HG03039 (cell line): ENCODE measurements around the gene USP17L18.
"Not testable (repeated sequence)": the region's sequence is repeated elsewhere in the genome, so short reads cannot be mapped to it uniquely, and the experiment has no call there.

Source experiments
- ATAC-seq: cut with Tn5 transposase; IDR thresholded peaks from one replicate; pipeline ENCODE4 v1.9.1; 2021; ENCODE audit warnings: mild to moderate bottlenecking, moderate library complexity; ENCODE audit not compliant: unreplicated experiment

USP17L18 gene, protein sequence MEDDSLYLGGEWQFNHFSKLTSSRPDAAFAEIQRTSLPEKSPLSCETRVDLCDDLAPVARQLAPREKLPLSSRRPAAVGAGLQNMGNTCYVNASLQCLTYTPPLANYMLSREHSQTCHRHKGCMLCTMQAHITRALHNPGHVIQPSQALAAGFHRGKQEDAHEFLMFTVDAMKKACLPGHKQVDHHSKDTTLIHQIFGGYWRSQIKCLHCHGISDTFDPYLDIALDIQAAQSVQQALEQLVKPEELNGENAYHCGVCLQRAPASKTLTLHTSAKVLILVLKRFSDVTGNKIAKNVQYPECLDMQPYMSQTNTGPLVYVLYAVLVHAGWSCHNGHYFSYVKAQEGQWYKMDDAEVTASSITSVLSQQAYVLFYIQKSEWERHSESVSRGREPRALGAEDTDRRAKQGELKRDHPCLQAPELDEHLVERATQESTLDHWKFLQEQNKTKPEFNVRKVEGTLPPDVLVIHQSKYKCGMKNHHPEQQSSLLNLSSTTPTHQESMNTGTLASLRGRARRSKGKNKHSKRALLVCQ

DNA sequence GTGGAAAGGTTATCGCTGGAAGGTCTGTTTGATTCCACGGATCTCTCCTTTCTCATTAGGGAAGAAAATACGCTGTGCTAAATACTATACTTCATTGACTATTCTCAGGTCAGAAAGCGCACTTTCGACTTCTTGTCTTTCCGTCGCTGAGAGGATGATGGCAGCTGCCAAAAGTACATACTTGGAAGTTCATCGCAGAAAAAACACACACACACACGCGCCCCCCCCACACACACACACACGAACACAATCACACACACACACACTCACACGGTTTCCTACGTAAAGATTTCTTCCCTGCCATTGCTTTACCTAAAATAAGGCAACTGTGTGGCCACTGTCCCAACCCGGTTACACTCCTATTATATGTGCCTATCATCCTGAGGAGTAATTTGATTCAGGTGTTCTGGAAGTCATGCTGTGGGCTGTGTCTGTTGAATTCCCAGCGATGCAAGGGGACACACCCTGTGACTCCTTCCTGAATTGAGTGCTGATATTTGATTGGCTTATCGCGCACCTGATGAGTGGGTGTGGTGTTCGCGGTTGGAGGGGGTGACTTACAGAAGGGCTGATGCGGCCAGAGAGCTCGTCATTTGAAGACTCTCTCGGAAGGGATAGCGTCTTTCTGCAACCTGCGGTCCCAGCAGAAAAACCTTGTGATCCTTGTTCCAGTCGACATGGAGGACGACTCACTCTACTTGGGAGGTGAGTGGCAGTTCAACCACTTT lies at the start of gene USP17L18:
Gene USP17L18, plus strand, starts transcription at position 678 of the 728 bp plus-strand sequence. Its CDS starts 0 bp downstream, at position 678.
- not testable (repeated sequence) for ATAC-seq

DNA sequence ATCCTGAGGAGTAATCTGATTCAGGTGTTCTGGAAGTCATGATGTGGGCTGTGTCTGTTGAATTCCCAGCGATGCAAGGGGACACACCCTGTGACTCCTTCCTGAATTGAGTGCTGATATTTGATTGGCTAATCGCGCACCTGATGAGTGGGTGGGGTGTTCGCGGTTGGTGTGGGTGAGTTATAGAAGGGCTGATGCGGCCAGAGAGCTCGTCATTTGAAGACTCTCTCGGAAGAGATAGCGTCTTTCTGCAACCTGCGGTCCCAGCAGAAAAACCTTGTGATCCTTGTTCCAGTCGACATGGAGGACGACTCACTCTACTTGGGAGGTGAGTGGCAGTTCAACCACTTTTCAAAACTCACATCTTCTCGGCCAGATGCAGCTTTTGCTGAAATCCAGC lies 38.1 kb upstream of the USP17L18 start, which contains the start of gene USP17L10:
Gene USP17L10, plus strand, starts transcription at position 301 of the 400 bp plus-strand sequence. Its CDS starts 0 bp downstream, at position 301.
- ATAC-seq: not testable (repeated sequence)

DNA sequence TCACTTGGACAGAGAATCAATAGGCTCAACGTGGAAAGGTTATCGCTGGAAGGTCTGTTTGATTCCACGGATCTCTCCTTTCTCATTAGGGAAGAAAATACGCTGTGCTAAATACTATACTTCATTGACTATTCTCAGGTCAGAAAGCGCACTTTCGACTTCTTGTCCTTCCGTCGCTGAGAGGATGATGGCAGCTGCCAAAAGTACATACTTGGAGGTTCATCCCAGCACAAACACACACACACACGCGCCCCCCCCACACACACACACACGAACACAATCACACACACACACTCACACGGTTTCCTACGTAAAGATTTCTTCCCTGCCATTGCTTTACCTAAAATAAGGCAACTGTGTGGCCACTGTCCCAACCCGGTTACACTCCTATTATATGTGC lies 33.7 kb upstream of the USP17L18 start:
- ATAC-seq: not testable (repeated sequence)

DNA sequence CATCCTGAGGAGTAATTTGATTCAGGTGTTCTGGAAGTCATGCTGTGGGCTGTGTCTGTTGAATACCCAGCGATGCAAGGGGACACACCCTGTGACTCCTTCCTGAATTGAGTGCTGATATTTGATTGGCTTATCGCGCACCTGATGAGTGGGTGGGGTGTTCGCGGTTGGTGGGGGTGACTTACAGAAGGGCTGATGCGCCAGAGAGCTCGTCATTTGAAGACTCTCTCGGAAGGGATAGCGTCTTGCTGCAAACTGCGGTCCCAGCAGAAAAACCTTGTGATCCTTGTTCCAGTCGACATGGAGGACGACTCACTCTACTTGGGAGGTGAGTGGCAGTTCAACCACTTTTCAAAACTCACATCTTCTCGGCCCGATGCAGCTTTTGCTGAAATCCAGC lies 33.3 kb upstream of the USP17L18 start, which contains the start of gene USP17L11:
Gene USP17L11, plus strand, starts transcription at position 301 of the 400 bp plus-strand sequence. Its CDS starts 0 bp downstream, at position 301.
- ATAC-seq: not testable (repeated sequence)

DNA sequence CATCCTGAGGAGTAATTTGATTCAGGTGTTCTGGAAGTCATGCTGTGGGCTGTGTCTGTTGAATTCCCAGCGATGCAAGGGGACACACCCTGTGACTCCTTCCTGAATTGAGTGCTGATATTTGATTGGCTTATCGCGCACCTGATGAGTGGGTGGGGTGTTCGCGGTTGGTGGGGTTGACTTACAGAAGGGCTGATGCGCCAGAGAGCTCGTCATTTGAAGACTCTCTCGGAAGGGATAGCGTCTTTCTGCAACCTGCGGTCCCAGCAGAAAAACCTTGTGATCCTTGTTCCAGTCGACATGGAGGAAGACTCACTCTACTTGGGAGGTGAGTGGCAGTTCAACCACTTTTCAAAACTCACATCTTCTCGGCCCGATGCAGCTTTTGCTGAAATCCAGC lies 28.6 kb upstream of the USP17L18 start, which contains the start of gene USP17L12:
Gene USP17L12, plus strand, starts transcription at position 301 of the 400 bp plus-strand sequence. Its CDS starts 0 bp downstream, at position 301.
- ATAC-seq: not testable (repeated sequence)

DNA sequence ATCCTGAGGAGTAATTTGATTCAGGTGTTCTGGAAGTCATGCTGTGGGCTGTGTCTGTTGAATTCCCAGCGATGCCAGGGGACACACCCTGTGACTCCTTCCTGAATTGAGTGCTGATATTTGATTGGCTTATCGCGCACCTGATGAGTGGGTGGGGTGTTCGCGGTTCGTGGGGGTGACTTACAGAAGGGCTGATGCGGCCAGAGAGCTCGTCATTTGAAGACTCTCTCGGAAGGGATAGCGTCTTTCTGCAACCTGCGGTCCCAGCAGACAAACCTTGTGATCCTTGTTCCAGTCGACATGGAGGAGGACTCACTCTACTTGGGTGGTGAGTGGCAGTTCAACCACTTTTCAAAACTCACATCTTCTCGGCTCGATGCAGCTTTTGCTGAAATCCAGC lies 23.8 kb upstream of the USP17L18 start, which contains the start of gene USP17L13:
Gene USP17L13, plus strand, starts transcription at position 301 of the 400 bp plus-strand sequence. Its CDS starts 0 bp downstream, at position 301.
- ATAC-seq: not testable (repeated sequence)

DNA sequence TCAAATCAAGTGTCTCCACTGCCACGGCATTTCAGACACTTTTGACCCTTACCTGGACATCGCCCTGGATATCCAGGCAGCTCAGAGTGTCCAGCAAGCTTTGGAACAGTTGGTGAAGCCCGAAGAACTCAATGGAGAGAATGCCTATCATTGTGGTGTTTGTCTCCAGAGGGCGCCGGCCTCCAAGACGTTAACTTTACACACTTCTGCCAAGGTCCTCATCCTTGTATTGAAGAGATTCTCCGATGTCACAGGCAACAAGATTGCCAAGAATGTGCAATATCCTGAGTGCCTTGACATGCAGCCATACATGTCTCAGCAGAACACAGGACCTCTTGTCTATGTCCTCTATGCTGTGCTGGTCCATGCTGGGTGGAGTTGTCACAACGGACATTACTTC lies 18.2 kb upstream of the USP17L18 start:
- ATAC-seq: not testable (repeated sequence)

DNA sequence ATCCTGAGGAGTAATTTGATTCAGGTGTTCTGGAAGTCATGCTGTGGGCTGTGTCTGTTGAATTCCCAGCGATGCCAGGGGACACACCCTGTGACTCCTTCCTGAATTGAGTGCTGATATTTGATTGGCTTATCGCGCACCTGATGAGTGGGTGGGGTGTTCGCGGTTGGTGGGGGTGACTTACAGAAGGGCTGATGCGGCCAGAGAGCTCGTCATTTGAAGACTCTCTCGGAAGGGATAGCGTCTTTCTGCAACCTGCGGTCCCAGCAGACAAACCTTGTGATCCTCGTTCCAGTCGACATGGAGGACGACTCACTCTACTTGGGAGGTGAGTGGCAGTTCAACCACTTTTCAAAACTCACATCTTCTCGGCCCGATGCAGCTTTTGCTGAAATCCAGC lies 14.3 kb upstream of the USP17L18 start, which contains the start of gene USP17L15:
Gene USP17L15, plus strand, starts transcription at position 301 of the 400 bp plus-strand sequence. Its CDS starts 0 bp downstream, at position 301.
- ATAC-seq: not testable (repeated sequence)

DNA sequence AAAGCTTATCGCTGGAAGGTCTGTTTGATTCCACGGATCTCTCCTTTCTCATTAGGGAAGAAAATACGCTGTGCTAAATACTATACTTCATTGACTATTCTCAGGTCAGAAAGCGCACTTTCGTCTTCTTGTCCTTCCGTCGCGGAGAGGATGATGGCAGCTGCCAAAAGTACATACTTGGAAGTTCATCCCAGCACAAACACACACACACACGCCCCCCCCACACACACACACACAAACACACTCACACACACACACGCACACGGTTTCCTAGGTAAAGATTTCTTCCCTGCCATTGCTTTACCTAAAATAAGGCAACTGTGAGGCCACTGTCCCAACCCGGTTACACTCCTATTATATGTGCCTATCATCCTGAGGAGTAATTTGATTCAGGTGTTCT lies 10.0 kb upstream of the USP17L18 start:
- ATAC-seq: not testable (repeated sequence)

DNA sequence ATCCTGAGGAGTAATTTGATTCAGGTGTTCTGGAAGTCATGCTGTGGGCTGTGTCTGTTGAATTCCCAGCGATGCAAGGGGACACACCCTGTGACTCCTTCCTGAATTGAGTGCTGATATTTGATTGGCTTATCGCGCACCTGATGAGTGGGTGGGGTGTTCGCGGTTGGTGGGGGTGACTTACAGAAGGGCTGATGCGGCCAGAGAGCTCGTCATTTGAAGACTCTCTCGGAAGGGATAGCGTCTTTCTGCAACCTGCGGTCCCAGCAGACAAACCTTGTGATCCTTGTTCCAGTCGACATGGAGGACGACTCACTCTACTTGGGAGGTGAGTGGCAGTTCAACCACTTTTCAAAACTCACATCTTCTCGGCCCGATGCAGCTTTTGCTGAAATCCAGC lies 4.9 kb upstream of the USP17L18 start, which contains the start of gene USP17L17:
Gene USP17L17, plus strand, starts transcription at position 301 of the 400 bp plus-strand sequence. Its CDS starts 0 bp downstream, at position 301.
- not testable (repeated sequence) for ATAC-seq

DNA sequence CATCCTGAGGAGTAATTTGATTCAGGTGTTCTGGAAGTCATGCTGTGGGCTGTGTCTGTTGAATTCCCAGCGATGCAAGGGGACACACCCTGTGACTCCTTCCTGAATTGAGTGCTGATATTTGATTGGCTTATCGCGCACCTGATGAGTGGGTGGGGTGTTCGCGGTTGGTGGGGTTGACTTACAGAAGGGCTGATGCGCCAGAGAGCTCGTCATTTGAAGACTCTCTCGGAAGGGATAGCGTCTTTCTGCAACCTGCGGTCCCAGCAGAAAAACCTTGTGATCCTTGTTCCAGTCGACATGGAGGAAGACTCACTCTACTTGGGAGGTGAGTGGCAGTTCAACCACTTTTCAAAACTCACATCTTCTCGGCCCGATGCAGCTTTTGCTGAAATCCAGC lies 4.6 kb downstream of the USP17L18 start, which contains the start of gene USP17L19:
Gene USP17L19, plus strand, starts transcription at position 301 of the 400 bp plus-strand sequence. Its CDS starts 0 bp downstream, at position 301.
- ATAC-seq: not testable (repeated sequence)

DNA sequence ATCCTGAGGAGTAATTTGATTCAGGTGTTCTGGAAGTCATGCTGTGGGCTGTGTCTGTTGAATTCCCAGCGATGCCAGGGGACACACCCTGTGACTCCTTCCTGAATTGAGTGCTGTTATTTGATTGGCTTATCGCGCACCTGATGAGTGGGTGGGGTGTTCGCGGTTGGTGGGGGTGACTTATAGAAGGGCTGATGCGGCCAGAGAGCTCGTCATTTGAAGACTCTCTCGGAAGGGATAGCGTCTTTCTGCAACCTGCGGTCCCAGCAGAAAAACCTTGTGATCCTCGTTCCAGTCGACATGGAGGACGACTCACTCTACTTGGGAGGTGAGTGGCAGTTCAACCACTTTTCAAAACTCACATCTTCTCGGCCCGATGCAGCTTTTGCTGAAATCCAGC lies 9.4 kb downstream of the USP17L18 start, which contains the start of gene USP17L20:
Gene USP17L20, plus strand, starts transcription at position 301 of the 400 bp plus-strand sequence. Its CDS starts 0 bp downstream, at position 301.
- not testable (repeated sequence) for ATAC-seq

DNA sequence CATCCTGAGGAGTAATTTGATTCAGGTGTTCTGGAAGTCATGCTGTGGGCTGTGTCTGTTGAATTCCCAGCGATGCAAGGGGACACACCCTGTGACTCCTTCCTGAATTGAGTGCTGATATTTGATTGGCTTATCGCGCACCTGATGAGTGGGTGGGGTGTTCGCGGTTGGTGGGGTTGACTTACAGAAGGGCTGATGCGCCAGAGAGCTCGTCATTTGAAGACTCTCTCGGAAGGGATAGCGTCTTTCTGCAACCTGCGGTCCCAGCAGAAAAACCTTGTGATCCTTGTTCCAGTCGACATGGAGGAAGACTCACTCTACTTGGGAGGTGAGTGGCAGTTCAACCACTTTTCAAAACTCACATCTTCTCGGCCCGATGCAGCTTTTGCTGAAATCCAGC lies 14.1 kb downstream of the USP17L18 start, which contains the start of gene USP17L21:
Gene USP17L21, plus strand, starts transcription at position 301 of the 400 bp plus-strand sequence. Its CDS starts 0 bp downstream, at position 301.
- ATAC-seq: not testable (repeated sequence)

DNA sequence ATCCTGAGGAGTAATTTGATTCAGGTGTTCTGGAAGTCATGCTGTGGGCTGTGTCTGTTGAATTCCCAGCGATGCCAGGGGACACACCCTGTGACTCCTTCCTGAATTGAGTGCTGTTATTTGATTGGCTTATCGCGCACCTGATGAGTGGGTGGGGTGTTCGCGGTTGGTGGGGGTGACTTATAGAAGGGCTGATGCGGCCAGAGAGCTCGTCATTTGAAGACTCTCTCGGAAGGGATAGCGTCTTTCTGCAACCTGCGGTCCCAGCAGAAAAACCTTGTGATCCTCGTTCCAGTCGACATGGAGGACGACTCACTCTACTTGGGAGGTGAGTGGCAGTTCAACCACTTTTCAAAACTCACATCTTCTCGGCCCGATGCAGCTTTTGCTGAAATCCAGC lies 18.9 kb downstream of the USP17L18 start, which contains the start of gene USP17L22:
Gene USP17L22, plus strand, starts transcription at position 301 of the 400 bp plus-strand sequence. Its CDS starts 0 bp downstream, at position 301.
- not testable (repeated sequence) for ATAC-seq

DNA sequence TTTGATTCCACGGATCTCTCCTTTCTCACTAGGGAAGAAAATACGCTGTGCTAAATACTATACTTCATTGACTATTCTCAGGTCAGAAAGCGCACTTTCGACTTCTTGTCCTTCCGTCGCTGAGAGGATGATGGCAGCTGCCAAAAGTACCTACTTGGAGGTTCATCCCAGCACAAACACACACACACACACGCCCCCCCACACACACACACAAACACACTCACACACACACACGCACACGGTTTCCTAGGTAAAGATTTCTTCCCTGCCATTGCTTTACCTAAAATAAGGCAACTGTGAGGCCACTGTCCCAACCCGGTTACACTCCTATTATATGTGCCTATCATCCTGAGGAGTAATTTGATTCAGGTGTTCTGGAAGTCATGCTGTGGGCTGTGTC lies 23.3 kb downstream of the USP17L18 start:
- ATAC-seq: not testable (repeated sequence)
